Measurements from ENCODE around the gene NRXN2.

NRXN2 gene

DNA sequence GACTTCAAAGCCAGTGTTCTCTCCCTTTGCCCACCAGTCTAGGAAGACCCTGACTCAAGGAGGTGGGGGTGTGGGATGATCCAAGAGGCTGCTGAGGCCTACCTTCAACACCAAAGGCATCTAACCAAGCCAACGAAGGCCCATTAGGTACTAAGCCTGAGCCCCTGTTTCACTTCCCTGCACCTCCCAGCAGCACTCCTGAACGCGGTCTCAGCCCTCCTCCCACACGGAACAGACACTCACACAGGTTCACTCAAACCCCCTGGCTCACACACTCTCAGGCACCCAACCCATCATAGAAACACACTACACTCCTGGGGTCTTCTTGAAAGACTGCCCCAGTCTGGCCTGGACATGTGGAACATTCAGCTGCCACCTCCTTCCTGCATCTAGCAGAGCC lies 91.3 kb downstream of the NRXN2 start:
- no peak for DNase-seq
- Histone ChIP-seq H3K9me2 (replicated peaks; ENCODE audit: insufficient read depth, low read length) (no peaks in the 10 kb centered on the region), H3K27me3 (replicated peaks; ENCODE audit: insufficient read depth, low read length) (peaks cover 80% of the 10 kb centered on the region), H3F3A (ENCODE audit: insufficient read depth, low read length) (no peaks in the 10 kb centered on the region), H3K4me2 (ENCODE audit: low read depth, low read length) (no peak overlapping the region), H3K4me3 (ENCODE audit: low read length) (no peak overlapping the region), H2AFZ (ENCODE audit: low read length) (no peak overlapping the region), H3K4me1 (ENCODE audit: low read length) (no peaks in the 10 kb centered on the region), H3K79me2 (ENCODE audit: low read length) (no peaks in the 10 kb centered on the region), H3K9ac (ENCODE audit: low read length) (no peak overlapping the region), H3K36me3 (replicated peaks; ENCODE audit: insufficient read depth, low read length) (no peaks in the 10 kb centered on the region), H4K20me1 (ENCODE audit: insufficient read depth, low read length) (no peaks in the 10 kb centered on the region), H3K9me3 (replicated peaks; ENCODE audit: insufficient read depth, low read length) (no peaks in the 10 kb centered on the region), H3K27ac (ENCODE audit: low read length) (no peak overlapping the region)
- TF ChIP-seq EZH2phosphoT487 (IDR thresholded peaks at IDR 0.05; ENCODE audit: low read length), result no peak
- TF ChIP-seq, protein P1, sequence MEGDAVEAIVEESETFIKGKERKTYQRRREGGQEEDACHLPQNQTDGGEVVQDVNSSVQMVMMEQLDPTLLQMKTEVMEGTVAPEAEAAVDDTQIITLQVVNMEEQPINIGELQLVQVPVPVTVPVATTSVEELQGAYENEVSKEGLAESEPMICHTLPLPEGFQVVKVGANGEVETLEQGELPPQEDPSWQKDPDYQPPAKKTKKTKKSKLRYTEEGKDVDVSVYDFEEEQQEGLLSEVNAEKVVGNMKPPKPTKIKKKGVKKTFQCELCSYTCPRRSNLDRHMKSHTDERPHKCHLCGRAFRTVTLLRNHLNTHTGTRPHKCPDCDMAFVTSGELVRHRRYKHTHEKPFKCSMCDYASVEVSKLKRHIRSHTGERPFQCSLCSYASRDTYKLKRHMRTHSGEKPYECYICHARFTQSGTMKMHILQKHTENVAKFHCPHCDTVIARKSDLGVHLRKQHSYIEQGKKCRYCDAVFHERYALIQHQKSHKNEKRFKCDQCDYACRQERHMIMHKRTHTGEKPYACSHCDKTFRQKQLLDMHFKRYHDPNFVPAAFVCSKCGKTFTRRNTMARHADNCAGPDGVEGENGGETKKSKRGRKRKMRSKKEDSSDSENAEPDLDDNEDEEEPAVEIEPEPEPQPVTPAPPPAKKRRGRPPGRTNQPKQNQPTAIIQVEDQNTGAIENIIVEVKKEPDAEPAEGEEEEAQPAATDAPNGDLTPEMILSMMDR (IDR thresholded peaks at IDR 0.05; ENCODE audit: low read length), result no peak
- TF ChIP-seq EZH2 (optimal IDR thresholded peaks at IDR 0.05; ENCODE audit: low read depth, low read length), result no peak

DNA sequence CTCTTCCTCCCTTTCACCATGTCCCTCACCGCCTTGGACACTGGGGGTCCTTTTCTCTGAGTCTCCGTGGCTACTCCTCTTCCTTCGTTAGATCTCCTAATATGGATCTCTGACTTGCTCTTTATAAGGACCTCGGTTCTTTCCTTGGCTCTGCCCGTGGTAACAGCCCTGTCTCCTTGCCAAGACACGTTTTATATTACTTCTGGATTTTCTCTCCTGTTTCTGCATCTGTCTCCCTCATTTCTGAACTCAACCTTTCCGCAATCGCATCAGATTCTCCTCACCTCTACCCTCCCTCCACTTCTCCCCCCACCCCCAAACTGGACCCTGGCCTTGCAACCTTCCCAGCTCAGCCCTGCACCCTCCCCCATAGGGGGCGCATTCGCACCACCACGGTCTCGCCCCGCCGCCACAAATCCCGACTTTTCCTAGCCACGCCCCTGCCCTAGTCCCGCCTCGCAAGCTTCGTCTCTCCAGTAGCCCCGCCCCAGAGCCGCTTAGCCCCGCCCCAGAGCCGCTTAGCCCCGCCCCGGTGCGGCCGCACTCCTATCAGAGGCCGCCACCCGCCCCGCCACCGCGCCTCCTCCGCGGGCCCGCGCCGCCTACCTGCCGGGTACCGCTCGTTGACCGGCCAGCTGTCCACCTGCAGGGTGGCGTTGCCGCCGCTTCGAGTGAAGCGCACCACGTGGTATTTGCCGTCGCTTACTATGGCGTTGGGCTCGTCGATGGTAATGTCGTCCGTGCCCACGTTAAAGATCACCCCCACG lies 93.0 kb downstream of the NRXN2 start:
- Histone ChIP-seq H3K9me2 (replicated peaks; ENCODE audit: insufficient read depth, low read length) (no peaks in the 10 kb centered on the region), H3K36me3 (replicated peaks; ENCODE audit: insufficient read depth, low read length) (no peaks in the 10 kb centered on the region), H3K27ac (ENCODE audit: low read length) (no peak overlapping the region), H3K9me3 (replicated peaks; ENCODE audit: insufficient read depth, low read length) (no peaks in the 10 kb centered on the region), H3F3A (ENCODE audit: insufficient read depth, low read length) (no peaks in the 10 kb centered on the region), H3K4me2 (ENCODE audit: low read depth, low read length) (no peak overlapping the region), H3K27me3 (replicated peaks; ENCODE audit: insufficient read depth, low read length) (peaks cover 84% of the 10 kb centered on the region), H3K4me1 (ENCODE audit: low read length) (no peaks in the 10 kb centered on the region), H3K79me2 (ENCODE audit: low read length) (no peaks in the 10 kb centered on the region), H3K9ac (ENCODE audit: low read length) (no peak overlapping the region), H4K20me1 (ENCODE audit: insufficient read depth, low read length) (no peaks in the 10 kb centered on the region), H2AFZ (ENCODE audit: low read length) (no peak overlapping the region), H3K4me3 (ENCODE audit: low read length) (no peak overlapping the region)
- DNase-seq, result no peak
- TF ChIP-seq EZH2phosphoT487 (IDR thresholded peaks at IDR 0.05; ENCODE audit: low read length) (no peak), EZH2 (optimal IDR thresholded peaks at IDR 0.05; ENCODE audit: low read depth, low read length) (no peak)

DNA sequence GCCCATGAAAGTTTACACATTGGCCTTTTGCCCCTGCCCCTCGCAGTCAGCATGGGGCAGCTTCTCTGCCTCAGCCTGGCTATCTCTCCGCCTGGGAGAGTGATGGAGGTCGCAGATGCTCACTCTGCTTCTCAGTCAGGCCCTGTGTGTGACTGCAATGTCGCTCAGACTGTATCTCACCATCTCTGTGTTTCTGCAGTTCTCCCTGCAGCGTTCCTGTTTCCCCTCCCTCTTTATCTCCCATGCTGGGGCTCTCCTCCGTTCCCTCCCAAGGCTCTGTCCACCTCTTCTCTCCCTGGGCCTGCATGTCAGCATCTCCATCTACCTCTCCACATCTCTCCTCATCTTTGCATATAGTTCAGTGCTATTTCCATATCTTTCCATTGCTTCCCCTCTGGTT lies 93.9 kb downstream of the NRXN2 start:
- Histone ChIP-seq H3K9ac (ENCODE audit: low read length) (no peak overlapping the region), H3K27ac (ENCODE audit: low read length) (no peak overlapping the region), H3K79me2 (ENCODE audit: low read length) (no peaks in the 10 kb centered on the region), H4K20me1 (ENCODE audit: insufficient read depth, low read length) (no peaks in the 10 kb centered on the region), H3K27me3 (replicated peaks; ENCODE audit: insufficient read depth, low read length) (peaks cover 84% of the 10 kb centered on the region), H3K36me3 (replicated peaks; ENCODE audit: insufficient read depth, low read length) (no peaks in the 10 kb centered on the region), H3K4me1 (ENCODE audit: low read length) (no peaks in the 10 kb centered on the region), H3K4me3 (ENCODE audit: low read length) (no peak overlapping the region), H3K9me2 (replicated peaks; ENCODE audit: insufficient read depth, low read length) (no peaks in the 10 kb centered on the region), H2AFZ (ENCODE audit: low read length) (no peak overlapping the region), H3F3A (ENCODE audit: insufficient read depth, low read length) (no peaks in the 10 kb centered on the region), H3K9me3 (replicated peaks; ENCODE audit: insufficient read depth, low read length) (no peaks in the 10 kb centered on the region), H3K4me2 (ENCODE audit: low read depth, low read length) (no peak overlapping the region)
- no peak for DNase-seq
- TF ChIP-seq, protein P1 (IDR thresholded peaks at IDR 0.05; ENCODE audit: low read length), result no peak
- TF ChIP-seq EZH2phosphoT487 (IDR thresholded peaks at IDR 0.05; ENCODE audit: low read length), result no peak
- no peak for TF ChIP-seq EZH2 (optimal IDR thresholded peaks at IDR 0.05; ENCODE audit: low read depth, low read length)

DNA sequence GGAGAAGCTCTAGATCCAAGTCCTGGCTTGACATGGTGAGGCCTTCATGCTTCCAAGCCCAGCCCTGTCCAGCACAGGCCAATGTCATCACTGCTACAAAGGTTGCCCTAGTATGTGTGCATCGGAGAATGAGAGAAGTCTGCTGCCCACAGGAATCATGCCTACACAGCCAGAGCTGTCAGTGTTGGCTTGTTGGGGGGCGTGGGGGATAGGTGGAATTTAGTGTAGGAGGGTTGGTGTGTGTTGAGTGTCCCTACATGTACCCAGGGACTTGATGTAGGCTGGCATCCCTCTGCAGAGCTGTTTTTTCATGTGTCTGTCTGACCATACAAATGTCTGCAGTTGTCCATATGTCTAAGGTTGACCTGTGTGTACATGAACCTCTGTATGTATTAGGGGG lies 94.4 kb downstream of the NRXN2 start:
- Histone ChIP-seq H2AFZ (ENCODE audit: low read length) (no peak overlapping the region), H3K4me2 (ENCODE audit: low read depth, low read length) (no peak overlapping the region), H3K79me2 (ENCODE audit: low read length) (no peaks in the 10 kb centered on the region), H3K9me2 (replicated peaks; ENCODE audit: insufficient read depth, low read length) (no peaks in the 10 kb centered on the region), H3K27me3 (replicated peaks; ENCODE audit: insufficient read depth, low read length) (peaks cover 83% of the 10 kb centered on the region), H4K20me1 (ENCODE audit: insufficient read depth, low read length) (no peaks in the 10 kb centered on the region), H3K27ac (ENCODE audit: low read length) (no peak overlapping the region), H3K36me3 (replicated peaks; ENCODE audit: insufficient read depth, low read length) (no peaks in the 10 kb centered on the region), H3K4me3 (ENCODE audit: low read length) (no peak overlapping the region), H3K9ac (ENCODE audit: low read length) (no peak overlapping the region), H3F3A (ENCODE audit: insufficient read depth, low read length) (no peaks in the 10 kb centered on the region), H3K4me1 (ENCODE audit: low read length) (no peaks in the 10 kb centered on the region), H3K9me3 (replicated peaks; ENCODE audit: insufficient read depth, low read length) (no peaks in the 10 kb centered on the region)
- TF ChIP-seq, protein P1 (IDR thresholded peaks at IDR 0.05; ENCODE audit: low read length), result no peak
- TF ChIP-seq EZH2phosphoT487 (IDR thresholded peaks at IDR 0.05; ENCODE audit: low read length), result no peak
- TF ChIP-seq EZH2 (optimal IDR thresholded peaks at IDR 0.05; ENCODE audit: low read depth, low read length), result no peak
- DNase-seq, result no peak

Measured in MM.1S (cell line).